ENCODE results near the gene HMX2.

DNA sequence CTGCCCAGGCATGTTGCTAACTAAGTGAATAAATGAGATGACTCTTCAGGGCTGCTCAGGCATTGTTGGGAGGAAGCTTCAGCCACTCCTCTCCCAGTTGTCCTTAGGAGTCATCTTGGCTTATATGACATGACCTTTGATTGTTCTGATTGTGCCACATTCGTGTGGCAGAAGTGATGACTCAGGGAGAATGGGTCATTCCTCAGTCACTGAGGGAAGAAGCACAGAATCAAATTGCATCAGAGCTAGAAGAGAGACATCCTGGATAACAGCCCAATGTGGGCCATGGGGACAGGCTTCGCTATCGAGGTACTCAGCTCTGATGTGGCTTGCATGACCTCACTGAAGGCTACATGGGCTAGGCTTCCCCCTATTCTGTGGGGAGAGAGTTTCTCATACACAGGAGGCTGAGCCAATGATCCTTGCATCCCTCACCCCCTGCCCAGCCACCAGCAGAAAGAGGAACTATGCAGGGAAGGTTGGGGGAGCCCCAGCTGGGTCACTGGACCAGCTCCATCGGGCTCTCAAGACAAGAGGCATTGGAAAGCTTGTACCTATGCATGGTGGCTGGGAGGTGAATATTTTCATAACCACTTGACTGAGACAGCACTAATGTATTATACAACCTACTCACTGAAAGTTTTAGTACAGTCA, 18.2 kb upstream of the HMX2 start:
- TF ChIP-seq POLR2AphosphoS5 (IDR thresholded peaks at IDR 0.05): no peak
- TF ChIP-seq, protein P1, sequence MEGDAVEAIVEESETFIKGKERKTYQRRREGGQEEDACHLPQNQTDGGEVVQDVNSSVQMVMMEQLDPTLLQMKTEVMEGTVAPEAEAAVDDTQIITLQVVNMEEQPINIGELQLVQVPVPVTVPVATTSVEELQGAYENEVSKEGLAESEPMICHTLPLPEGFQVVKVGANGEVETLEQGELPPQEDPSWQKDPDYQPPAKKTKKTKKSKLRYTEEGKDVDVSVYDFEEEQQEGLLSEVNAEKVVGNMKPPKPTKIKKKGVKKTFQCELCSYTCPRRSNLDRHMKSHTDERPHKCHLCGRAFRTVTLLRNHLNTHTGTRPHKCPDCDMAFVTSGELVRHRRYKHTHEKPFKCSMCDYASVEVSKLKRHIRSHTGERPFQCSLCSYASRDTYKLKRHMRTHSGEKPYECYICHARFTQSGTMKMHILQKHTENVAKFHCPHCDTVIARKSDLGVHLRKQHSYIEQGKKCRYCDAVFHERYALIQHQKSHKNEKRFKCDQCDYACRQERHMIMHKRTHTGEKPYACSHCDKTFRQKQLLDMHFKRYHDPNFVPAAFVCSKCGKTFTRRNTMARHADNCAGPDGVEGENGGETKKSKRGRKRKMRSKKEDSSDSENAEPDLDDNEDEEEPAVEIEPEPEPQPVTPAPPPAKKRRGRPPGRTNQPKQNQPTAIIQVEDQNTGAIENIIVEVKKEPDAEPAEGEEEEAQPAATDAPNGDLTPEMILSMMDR (IDR thresholded peaks at IDR 0.05): no peak
